ENCODE data around the gene THOC1.
A peak's percentile ranks its signal among the peaks of the same experiment; 100 is the strongest.
"Not testable (repeated sequence)": the region's sequence is repeated elsewhere in the genome, so short reads cannot be mapped to it uniquely, and the experiment has no call there.

THOC1 gene, protein sequence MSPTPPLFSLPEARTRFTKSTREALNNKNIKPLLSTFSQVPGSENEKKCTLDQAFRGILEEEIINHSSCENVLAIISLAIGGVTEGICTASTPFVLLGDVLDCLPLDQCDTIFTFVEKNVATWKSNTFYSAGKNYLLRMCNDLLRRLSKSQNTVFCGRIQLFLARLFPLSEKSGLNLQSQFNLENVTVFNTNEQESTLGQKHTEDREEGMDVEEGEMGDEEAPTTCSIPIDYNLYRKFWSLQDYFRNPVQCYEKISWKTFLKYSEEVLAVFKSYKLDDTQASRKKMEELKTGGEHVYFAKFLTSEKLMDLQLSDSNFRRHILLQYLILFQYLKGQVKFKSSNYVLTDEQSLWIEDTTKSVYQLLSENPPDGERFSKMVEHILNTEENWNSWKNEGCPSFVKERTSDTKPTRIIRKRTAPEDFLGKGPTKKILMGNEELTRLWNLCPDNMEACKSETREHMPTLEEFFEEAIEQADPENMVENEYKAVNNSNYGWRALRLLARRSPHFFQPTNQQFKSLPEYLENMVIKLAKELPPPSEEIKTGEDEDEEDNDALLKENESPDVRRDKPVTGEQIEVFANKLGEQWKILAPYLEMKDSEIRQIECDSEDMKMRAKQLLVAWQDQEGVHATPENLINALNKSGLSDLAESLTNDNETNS

DNA sequence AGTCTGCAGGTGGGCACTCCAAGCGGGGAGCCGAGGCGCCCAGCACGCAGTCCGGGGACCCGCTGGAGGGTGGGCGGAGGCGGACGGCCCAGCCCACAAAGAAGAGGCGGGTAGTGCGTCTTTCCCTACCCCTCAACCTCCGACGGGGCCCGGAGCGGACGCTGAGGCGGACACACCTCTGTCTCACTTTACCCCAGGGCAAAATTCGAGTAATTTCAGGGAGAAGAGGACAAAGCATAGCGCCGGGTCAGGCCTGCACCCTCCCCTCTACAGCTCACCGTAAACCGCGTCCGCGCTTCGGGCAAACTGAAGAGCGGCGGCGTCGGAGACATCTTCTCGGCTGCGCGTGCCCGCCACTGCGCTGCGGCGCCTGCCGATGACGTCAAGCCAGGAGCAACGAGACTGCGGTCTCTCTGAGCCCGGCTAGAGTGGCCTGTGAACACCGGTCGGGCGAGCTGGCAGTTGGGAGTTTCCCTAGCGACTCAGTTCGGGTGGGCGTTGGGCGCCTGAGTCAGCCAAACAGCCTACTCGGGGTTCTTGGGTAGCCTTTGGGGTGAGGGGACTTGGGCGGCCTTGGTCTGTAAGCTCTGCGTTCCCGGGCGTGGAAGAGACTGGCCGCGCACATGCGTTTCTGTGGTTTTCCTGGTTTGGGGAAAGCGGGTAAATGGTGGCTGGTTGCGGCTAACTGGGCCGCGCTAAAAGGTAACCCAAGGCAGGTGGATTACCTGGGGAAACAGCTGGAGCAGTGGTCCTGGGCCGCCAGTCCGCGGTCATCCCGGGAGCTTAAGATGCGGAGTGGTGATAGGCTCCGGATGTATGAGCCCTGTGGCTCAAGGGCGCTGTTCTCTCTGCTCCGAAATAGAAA, at the start of gene THOC1:
THOC1 (minus strand) TSS at position 360 of the 865 bp plus-strand sequence; CDS start at position 332, 28 bp downstream.
- DNase-seq, result peak; percentile 96

DNA sequence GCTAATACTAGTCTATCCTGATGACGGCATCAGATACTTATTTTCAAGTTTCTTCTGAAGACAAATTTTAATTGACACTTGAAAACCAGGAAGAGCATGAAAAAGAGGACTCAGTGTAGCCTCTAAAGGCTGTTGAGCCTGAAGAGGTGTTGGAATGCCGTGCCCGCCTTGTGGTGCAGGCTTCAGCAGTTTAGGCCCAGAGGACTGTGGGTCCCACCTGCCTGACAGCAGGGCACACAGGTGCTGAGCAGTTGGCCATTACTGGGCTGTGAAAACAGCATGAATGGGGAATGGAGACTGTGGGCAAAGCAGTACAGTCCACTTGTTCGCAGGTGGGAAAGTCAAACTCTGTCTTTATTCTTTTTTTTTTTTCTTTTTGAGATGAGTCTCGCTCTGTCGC, 49.8 kb upstream of the THOC1 start:
- no peak for DNase-seq

- no peak for DNase-seq
Measured at GRCh38 chr18:316393-316792, 48.5 kb upstream of the THOC1 start.

DNA sequence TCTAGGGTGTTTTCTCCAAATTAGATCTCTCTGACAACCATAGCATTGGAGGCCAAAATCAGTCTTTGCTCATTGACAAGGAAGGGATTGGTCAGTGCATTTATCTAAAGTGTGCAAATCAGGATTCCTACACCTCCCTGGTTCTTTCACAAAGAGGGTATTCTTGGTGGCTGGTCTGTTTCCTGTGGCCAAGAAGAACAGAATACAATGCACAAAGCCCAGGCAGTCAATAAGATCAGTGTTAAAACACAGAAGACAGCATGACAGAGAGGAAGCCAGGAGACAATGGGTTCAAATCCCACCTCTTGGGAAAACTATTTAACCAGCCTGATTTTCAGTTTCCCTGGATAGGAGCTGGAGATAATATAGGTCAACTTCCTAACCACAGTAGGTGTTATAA, 46.1 kb upstream of the THOC1 start:
- no peak for DNase-seq

GRCh38 chr18:312415-312814, 44.6 kb upstream of the THOC1 start:
- no peak for DNase-seq

DNA sequence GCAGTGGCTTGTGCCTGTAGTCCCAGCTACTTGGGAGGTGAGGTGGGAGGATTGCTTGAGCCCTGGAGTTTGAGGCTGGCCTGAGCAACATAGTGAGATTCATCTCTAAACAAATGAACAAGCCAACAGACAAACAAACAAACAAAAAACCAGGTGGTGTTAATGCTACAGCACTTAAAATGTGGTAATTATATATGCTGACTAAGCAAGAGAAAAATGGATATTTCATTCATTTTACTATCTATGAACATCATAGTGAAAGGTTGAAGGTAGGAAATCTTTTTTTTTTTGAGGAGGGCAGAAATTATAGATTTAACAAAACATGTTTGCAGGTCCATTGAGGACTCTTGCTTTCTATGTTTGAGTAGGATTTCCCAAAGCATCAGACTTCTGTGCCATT, 42.2 kb upstream of the THOC1 start:
- DNase-seq, result no peak

- not testable (repeated sequence) for DNase-seq
Measured at GRCh38 chr18:308086-308485, 40.2 kb upstream of the THOC1 start.

GRCh38 chr18:306608-307255, 38.9 kb upstream of the THOC1 start:
- DNase-seq, result no peak

DNA sequence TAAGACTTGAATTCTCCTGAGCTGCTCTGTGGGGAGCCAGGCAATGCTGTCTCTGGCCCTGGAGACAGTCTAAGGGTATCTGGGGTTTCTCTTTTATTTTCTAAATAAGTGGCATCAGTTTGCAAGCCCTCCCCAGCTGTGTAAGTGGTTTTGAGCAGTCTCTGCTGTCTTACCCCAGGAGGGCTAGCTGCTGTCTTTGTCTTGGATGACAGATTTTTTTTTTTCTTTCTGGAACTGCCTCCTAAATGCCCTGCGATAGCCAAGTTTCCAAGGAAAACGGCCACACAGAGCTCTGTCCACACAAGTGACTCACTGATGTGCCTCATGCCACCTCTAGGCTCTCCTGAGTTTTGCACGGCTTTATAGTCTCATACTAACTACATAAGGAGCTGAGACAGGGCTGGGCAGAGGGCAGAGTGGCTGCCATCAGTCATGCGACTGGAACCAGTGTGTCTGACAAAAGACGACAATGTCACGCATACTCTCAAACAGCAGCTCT, 37.2 kb upstream of the THOC1 start:
- no peak for DNase-seq

- DNase-seq, result no peak
Measured at GRCh38 chr18:303607-304006, 35.8 kb upstream of the THOC1 start.

GRCh38 chr18:303011-303410, 35.2 kb upstream of the THOC1 start:
- DNase-seq, result no peak

GRCh38 chr18:302097-302496, 34.2 kb upstream of the THOC1 start:
- no peak for DNase-seq

- DNase-seq, result no peak
Measured at GRCh38 chr18:297936-298335, 30.1 kb upstream of the THOC1 start.

DNA sequence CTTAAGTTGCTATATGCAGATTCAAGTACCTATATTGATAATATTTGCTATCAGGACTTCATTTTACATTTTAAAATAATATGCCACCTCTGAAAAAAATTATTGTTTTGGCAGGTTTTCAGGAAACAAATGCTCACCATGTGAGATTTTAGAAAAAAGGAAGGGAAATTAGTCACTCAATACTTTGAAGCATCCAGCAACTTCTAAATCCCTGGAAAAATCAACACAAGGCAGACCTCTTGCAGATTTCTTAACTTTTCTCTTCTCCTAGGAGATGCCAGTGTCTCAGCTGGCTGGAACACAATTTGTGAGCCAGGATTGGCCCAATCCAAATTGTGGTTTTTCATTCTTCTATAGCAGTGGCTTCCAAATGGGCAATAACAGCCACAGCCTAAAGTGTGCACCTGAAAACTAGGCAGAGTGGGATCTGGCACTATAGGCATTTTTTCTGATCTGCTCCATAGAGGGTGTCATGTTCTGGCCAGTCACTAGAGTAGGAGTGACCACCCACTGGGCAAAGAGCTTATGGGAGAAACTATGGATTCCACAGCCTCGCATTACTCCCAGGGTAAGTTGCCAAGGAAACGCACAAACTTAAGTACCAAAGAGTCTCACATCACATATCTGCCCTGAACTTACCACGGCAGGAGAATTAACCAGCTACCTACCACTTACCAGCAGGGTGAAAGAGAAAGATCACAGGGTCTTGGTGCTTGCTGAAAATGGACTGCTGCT, 28.1 kb upstream of the THOC1 start:
- DNase-seq, result no peak

- no peak for DNase-seq
Measured at GRCh38 chr18:294566-294965, 26.7 kb upstream of the THOC1 start.

GRCh38 chr18:293536-293935, 25.7 kb upstream of the THOC1 start:
- no peak for DNase-seq

DNA sequence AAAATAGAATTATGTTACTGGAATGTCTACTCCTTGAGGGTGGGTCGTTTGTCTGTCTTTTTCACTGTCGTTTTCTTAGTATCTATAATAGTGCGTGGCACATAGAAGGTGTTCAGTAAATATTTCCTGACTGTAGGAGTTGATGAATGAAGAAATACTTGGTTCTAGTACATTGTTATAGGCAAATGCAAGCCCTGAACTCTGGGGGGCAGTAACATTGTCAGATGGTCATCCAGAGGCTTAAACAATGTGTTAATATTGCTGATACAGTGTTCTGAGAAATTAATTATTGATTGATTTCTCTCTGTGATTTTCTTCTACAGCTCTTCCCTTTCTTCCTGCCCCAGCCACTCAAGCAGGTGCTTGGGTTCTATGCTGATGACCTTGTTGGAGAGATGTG, 24.4 kb upstream of the THOC1 start:
- DNase-seq, result no peak

- not testable (repeated sequence) for DNase-seq
Measured at GRCh38 chr18:289970-290369, 22.1 kb upstream of the THOC1 start.

DNA sequence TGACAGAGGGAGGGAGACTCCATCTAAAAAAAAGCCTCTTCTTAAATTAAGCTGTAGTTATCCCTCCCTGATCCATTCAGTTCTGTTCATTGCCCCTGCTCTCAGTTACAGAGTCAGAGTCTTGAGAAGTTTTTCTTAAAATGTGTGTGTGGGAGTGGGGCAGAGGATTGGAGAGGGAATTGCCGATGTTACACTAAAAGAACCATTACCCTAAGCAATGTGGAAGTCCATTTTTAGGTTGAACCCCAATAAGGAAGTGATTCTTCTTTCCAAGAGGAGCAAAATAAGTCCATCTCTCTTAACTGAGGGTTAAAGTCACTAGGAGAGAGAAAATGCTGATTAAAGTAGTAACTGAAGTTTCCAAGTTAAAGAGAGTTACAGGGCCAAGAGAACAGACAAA, 21.2 kb upstream of the THOC1 start:
- DNase-seq, result no peak

DNA sequence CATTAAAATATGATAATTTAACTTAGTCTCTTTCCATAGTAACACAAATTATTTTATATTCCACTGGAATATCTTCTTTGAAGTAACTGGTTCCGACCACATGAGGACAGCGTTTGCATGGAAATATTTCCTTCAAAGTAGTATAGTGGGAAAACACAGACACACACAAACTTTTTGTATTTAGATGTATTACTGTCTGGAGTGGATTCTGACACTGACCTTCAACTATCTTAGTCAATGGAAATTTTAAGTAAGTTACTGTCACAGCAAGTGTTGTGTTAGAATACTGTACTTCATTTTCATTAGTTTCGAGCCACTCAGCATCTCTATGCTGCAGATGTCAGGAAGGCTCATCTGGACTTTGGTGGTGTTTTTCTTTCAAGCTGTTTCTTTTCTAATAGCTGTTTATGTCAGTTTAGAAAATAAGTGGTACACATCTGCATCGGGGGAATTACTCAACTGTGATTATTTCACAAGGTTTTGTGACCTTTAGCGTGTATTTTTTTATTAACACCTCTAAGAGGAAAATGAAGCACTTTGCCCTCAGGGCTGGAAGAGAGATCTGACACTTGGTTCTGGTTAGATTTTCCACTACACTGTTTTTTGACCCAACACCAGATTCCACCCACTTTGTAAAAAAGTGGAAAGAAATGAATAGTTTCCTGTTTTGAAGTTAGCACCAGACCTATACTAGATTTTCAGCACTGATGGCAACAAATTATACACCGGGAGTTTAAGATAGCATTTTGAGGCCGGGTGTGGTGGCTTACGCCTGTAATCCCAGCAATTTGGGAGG, 18.9 kb upstream of the THOC1 start:
- DNase-seq, result no peak

DNA sequence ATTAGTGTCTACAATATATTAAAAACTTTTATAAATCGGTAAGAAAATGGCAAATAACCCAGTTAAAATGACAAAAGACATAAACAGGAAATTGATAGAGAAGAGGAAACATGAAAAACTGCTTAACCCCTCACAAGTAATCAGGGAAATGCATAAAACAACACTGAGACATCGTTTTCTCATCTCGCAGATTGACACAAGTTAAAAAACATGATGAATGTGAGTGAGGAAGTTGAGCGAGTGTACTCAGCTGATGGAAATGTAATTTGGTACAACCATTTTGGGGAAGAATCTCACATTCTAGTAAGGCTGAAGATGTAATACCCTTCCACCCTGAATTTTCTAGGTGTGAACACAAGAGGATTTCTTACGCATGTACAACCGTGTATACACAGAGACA, 18.0 kb upstream of the THOC1 start:
- DNase-seq, result no peak
